ENCODE data around the gene NID2.

NID2 gene

GRCh38 chr14:51981218-51981854, 87.5 kb downstream of the NID2 start:
- H3K36me3 ChIP-seq (ENCODE audit: control insufficient read depth in 4 of 4, insufficient read depth in 4 of 4, low read length in 3 of 4) = no peaks in the 10 kb centered on the region
- H3K9me3 ChIP-seq (ENCODE audit: control extremely low read depth in 1 of 5, control insufficient read depth in 4 of 5, insufficient read depth in 2 of 5, low read depth in 1 of 5, low read length in 4 of 5) = peaks cover 0 to 5% (median 0%) of the 10 kb centered on the region in 5 experiments
- DNase-seq = no peak
- no peaks in the 10 kb centered on the region for H3K27me3 ChIP-seq (replicated peaks in 2 of 5; ENCODE audit: control insufficient read depth in 4 of 5, insufficient read depth in 5 of 5, low read length in 4 of 5)
- 100% methylated on average over 4 of the region's 4 CpGs for WGBS (ENCODE audit: insufficient coverage)
- no peak overlapping the region for H3K27ac ChIP-seq (ENCODE audit: insufficient read depth in 1 of 2, low read depth in 1 of 2, low read length in 2 of 2, poor library complexity in 1 of 2, severe bottlenecking in 2 of 2)
- ChIA-PET CTCF (interaction anchor here (1.2 to 5.7 kb wide), 7 partner anchors 13 to 205 kb away, joined by 4 to 71 read pairs (median 9); no protein-coding TSS in a partner anchor), POLR2A (no interaction called here)
- H3K4me1 ChIP-seq (ENCODE audit: control extremely low read depth in 1 of 4, control insufficient read depth in 4 of 4, insufficient read depth in 4 of 4, low read length in 3 of 4) = peaks cover 0 to 6% (median 4%) of the 10 kb centered on the region in 4 experiments
- no peak overlapping the region for H3K4me3 ChIP-seq (ENCODE audit: control insufficient read depth in 1 of 7, extremely low read depth in 1 of 7, insufficient read depth in 4 of 7, low read depth in 2 of 7, low read length in 6 of 7)

DNA sequence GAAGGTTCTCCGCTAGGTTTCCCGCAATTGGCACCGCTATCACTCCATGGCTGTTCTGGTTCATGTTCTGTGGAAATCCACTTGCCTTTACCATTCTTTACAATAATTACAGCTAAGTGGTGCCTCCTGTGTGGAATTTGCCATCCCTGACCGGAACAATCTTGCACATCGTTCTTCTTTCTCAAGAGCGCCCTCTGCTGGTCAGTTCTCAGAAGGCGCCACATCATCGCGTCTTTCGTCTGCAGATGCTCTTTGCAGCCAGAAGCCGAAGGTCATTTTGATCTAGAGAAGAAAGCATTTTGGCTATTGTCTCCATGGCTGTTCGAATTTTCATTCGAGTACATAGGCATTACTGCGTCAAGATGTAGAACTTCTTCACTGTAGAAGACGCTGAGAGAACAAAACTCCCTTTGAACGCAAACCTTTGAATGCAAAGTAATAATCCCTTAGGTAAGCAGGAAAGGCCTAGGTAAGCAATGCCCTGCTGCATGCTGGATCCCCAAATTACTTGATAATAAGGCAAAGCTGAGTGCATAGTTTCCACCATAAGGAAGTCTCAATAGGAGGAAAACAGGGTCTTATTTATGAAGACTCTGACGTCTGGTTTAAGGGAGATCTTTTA, 89.7 kb downstream of the NID2 start:
- Histone ChIP-seq H3K27me3 (replicated peaks in 2 of 5; ENCODE audit: control insufficient read depth in 4 of 5, insufficient read depth in 5 of 5, low read length in 4 of 5) (no peaks in the 10 kb centered on the region), H3K27ac (ENCODE audit: insufficient read depth in 1 of 2, low read depth in 1 of 2, low read length in 2 of 2, poor library complexity in 1 of 2, severe bottlenecking in 2 of 2) (no peak overlapping the region), H3K36me3 (ENCODE audit: control insufficient read depth in 4 of 4, insufficient read depth in 4 of 4, low read length in 3 of 4) (no peaks in the 10 kb centered on the region), H3K4me3 (ENCODE audit: control insufficient read depth in 1 of 7, extremely low read depth in 1 of 7, insufficient read depth in 4 of 7, low read depth in 2 of 7, low read length in 6 of 7) (no peak overlapping the region), H3K4me1 (ENCODE audit: control extremely low read depth in 1 of 4, control insufficient read depth in 4 of 4, insufficient read depth in 4 of 4, low read length in 3 of 4) (peaks cover 0 to 6% (median 4%) of the 10 kb centered on the region in 4 experiments), H3K9me3 (ENCODE audit: control extremely low read depth in 1 of 5, control insufficient read depth in 4 of 5, insufficient read depth in 2 of 5, low read depth in 1 of 5, low read length in 4 of 5) (peaks cover 0 to 5% (median 0%) of the 10 kb centered on the region in 5 experiments)
- DNase-seq = peak; percentile 81 to 90 (median 86)
- POLR2A ChIA-PET = interaction anchor here (1.2 kb wide), 1 partner anchor 151 kb away, joined by 3 read pairs; no protein-coding TSS in a partner anchor
- CTCF ChIA-PET = interaction anchor here (0.8 to 5.7 kb wide), 36 partner anchors 11 to 696 kb away, joined by 3 to 71 read pairs (median 4); partner anchors contain the start of genes FRMD6 and GNG2
- 30% methylated on average over 17 of the region's 17 CpGs for WGBS (ENCODE audit: insufficient coverage)

GRCh38 chr14:51978681-51979085, 90.2 kb downstream of the NID2 start:
- H3K4me1 ChIP-seq (ENCODE audit: control extremely low read depth in 1 of 4, control insufficient read depth in 4 of 4, insufficient read depth in 4 of 4, low read length in 3 of 4) = peaks cover 0 to 6% (median 4%) of the 10 kb centered on the region in 4 experiments
- H3K9me3 ChIP-seq (ENCODE audit: control extremely low read depth in 1 of 5, control insufficient read depth in 4 of 5, insufficient read depth in 2 of 5, low read depth in 1 of 5, low read length in 4 of 5) = peaks cover 0 to 4% (median 0%) of the 10 kb centered on the region in 5 experiments
- H3K36me3 ChIP-seq (ENCODE audit: control insufficient read depth in 4 of 4, insufficient read depth in 4 of 4, low read length in 3 of 4) = no peaks in the 10 kb centered on the region
- 60% methylated on average over 1 of the region's 2 CpGs for WGBS (ENCODE audit: insufficient coverage)
- POLR2A ChIA-PET = interaction anchor here (1.2 kb wide), 1 partner anchor 151 kb away, joined by 3 read pairs; no protein-coding TSS in a partner anchor
- no peak overlapping the region for H3K27ac ChIP-seq (ENCODE audit: insufficient read depth in 1 of 2, low read depth in 1 of 2, low read length in 2 of 2, poor library complexity in 1 of 2, severe bottlenecking in 2 of 2)
- H3K4me3 ChIP-seq (ENCODE audit: control insufficient read depth in 1 of 7, extremely low read depth in 1 of 7, insufficient read depth in 4 of 7, low read depth in 2 of 7, low read length in 6 of 7) = no peak overlapping the region
- CTCF ChIA-PET = interaction anchor here (0.8 to 5.7 kb wide), 36 partner anchors 10 to 696 kb away, joined by 3 to 71 read pairs (median 4); partner anchors contain the start of genes FRMD6 and GNG2
- DNase-seq = peak in 1 of 3 donors; percentile 5
- H3K27me3 ChIP-seq (replicated peaks in 2 of 5; ENCODE audit: control insufficient read depth in 4 of 5, insufficient read depth in 5 of 5, low read length in 4 of 5) = no peaks in the 10 kb centered on the region

- H3K4me3 ChIP-seq (ENCODE audit: control insufficient read depth in 1 of 7, extremely low read depth in 1 of 7, insufficient read depth in 4 of 7, low read depth in 2 of 7, low read length in 6 of 7) = no peak overlapping the region
- 100% methylated on average over 2 of the region's 5 CpGs for WGBS (ENCODE audit: insufficient coverage)
- no peaks in the 10 kb centered on the region for H3K36me3 ChIP-seq (ENCODE audit: control insufficient read depth in 4 of 4, insufficient read depth in 4 of 4, low read length in 3 of 4)
- CTCF ChIA-PET = interaction anchor here (0.8 to 5.7 kb wide), 10 partner anchors 9 to 202 kb away, joined by 3 to 71 read pairs (median 4); no protein-coding TSS in a partner anchor
- POLR2A ChIA-PET = interaction anchor here (1.3 kb wide), 1 partner anchor 43 kb away, joined by 4 read pairs; no protein-coding TSS in a partner anchor
- H3K9me3 ChIP-seq (ENCODE audit: control extremely low read depth in 1 of 5, control insufficient read depth in 4 of 5, insufficient read depth in 2 of 5, low read depth in 1 of 5, low read length in 4 of 5) = no peaks in the 10 kb centered on the region
- DNase-seq = no peak
- H3K4me1 ChIP-seq (ENCODE audit: control extremely low read depth in 1 of 4, control insufficient read depth in 4 of 4, insufficient read depth in 4 of 4, low read length in 3 of 4) = peaks cover 0 to 6% (median 4%) of the 10 kb centered on the region in 4 experiments
- H3K27me3 ChIP-seq (replicated peaks in 2 of 5; ENCODE audit: control insufficient read depth in 4 of 5, insufficient read depth in 5 of 5, low read length in 4 of 5) = no peaks in the 10 kb centered on the region
- no peak overlapping the region for H3K27ac ChIP-seq (ENCODE audit: insufficient read depth in 1 of 2, low read depth in 1 of 2, low read length in 2 of 2, poor library complexity in 1 of 2, severe bottlenecking in 2 of 2)
Measured at GRCh38 chr14:51977075-51977474, 91.8 kb downstream of the NID2 start.

DNA sequence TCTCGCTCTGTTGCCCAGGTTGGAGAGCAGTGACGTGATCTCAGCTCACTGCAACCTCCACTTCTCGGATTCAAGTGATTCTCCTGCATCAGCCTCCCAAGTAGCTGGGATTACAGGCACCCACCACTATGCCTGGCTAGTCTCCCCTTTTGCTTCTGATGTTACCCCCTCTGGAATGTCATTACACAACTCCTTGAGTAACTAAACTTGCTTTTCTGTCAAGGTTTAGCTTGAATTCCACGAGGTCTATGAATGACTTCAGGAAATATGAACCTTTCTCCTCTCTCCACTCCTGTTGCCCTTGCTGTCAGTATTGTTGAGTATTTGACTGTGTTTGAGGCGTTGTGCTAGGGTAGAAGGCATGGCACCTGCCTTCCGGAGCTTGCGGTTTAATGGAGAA, 96.3 kb downstream of the NID2 start:
- ChIA-PET CTCF (no interaction called here), POLR2A (no interaction called here)
- 96% methylated on average over 3 of the region's 7 CpGs for WGBS (ENCODE audit: insufficient coverage)
- Histone ChIP-seq H3K4me1 (ENCODE audit: control extremely low read depth in 1 of 4, control insufficient read depth in 4 of 4, insufficient read depth in 4 of 4, low read length in 3 of 4) (no peaks in the 10 kb centered on the region), H3K36me3 (ENCODE audit: control insufficient read depth in 4 of 4, insufficient read depth in 4 of 4, low read length in 3 of 4) (no peaks in the 10 kb centered on the region), H3K27ac (ENCODE audit: insufficient read depth in 1 of 2, low read depth in 1 of 2, low read length in 2 of 2, poor library complexity in 1 of 2, severe bottlenecking in 2 of 2) (no peak overlapping the region), H3K9me3 (ENCODE audit: control extremely low read depth in 1 of 5, control insufficient read depth in 4 of 5, insufficient read depth in 2 of 5, low read depth in 1 of 5, low read length in 4 of 5) (no peaks in the 10 kb centered on the region), H3K27me3 (replicated peaks in 2 of 5; ENCODE audit: control insufficient read depth in 4 of 5, insufficient read depth in 5 of 5, low read length in 4 of 5) (no peaks in the 10 kb centered on the region), H3K4me3 (ENCODE audit: control insufficient read depth in 1 of 7, extremely low read depth in 1 of 7, insufficient read depth in 4 of 7, low read depth in 2 of 7, low read length in 6 of 7) (no peak overlapping the region)
- DNase-seq = no peak

DNA sequence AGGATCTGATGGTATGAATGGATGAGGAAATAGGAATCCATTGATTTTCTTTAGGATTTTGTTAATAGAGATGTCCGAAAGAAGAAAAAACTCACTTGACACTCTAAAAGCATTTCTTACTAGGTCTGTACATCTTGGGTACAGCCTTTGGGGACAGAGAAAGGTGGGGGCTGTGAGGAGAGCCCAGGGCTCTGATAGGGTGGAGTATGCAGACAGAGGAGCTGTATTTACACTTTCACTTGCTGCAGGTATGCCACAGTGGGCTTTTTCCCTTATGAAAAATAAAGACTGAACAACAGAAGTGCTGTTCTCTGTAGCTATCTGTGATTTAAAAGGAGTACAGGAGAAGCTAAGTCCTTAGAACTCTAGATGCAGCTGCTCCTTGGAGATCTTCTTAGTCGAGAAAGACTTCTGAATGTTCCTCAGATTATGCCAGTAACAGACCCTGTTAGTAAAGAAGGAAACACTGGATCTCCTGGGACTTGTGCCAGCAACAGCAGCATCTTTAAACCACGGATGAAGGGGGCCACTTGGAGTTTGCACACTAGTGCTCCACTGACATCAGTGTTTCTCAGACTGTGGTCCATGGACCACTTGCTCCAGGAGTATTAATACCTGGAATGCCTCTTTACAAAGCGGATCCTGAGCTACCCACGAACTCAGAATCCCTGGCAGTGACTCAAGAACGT, 98.9 kb downstream of the NID2 start:
- CTCF ChIA-PET = interaction anchor here (1.2 to 5.3 kb wide), 2 partner anchors 8 to 190 kb away, joined by 4 to 37 read pairs; no protein-coding TSS in a partner anchor

More for the DNA sequence above, 98.9 kb downstream of the NID2 start:
- no peaks in the 10 kb centered on the region for H3K9me3 ChIP-seq (ENCODE audit: control extremely low read depth in 1 of 5, control insufficient read depth in 4 of 5, insufficient read depth in 2 of 5, low read depth in 1 of 5, low read length in 4 of 5)
- H3K27me3 ChIP-seq (replicated peaks in 2 of 5; ENCODE audit: control insufficient read depth in 4 of 5, insufficient read depth in 5 of 5, low read length in 4 of 5) = no peaks in the 10 kb centered on the region
- DNase-seq = no peak
- POLR2A ChIA-PET = no interaction called here
- 59% methylated on average over 5 of the region's 6 CpGs for WGBS (ENCODE audit: insufficient coverage)
- H3K36me3 ChIP-seq (ENCODE audit: control insufficient read depth in 4 of 4, insufficient read depth in 4 of 4, low read length in 3 of 4) = peaks cover 0 to 2% (median 0%) of the 10 kb centered on the region in 4 experiments
- no peaks in the 10 kb centered on the region for H3K4me1 ChIP-seq (ENCODE audit: control extremely low read depth in 1 of 4, control insufficient read depth in 4 of 4, insufficient read depth in 4 of 4, low read length in 3 of 4)
- H3K27ac ChIP-seq (ENCODE audit: insufficient read depth in 1 of 2, low read depth in 1 of 2, low read length in 2 of 2, poor library complexity in 1 of 2, severe bottlenecking in 2 of 2) = no peak overlapping the region
- no peak overlapping the region for H3K4me3 ChIP-seq (ENCODE audit: control insufficient read depth in 1 of 7, extremely low read depth in 1 of 7, insufficient read depth in 4 of 7, low read depth in 2 of 7, low read length in 6 of 7)

All from common myeloid progenitor, CD34-positive (primary cell).